OCI-LY1 (cell line): ENCODE data around the gene HMCN2.

ENCODE experiments used
- H2AFZ ChIP-seq: fragments of 200-600 bp; sonication (generic), shearing (Covaris generic); 2 replicates; pipeline ENCODE4 v1.6.0; 2014; ENCODE audit warnings: antibody characterized with exemption, mild to moderate bottlenecking, low read length
- H3F3A ChIP-seq: fragments of 200-600 bp; sonication (generic), shearing (Covaris generic); 2 replicates; pipeline ENCODE4 v1.6.0; 2014; ENCODE audit warnings: mild to moderate bottlenecking, antibody characterized with exemption, low read length, moderate library complexity; ENCODE audit not compliant: insufficient read depth
- H3K27ac ChIP-seq: fragments of 200-600 bp; sonication (generic); 2 replicates; pipeline ENCODE4 v1.5.1; 2014; ENCODE audit warnings: low read length, mixed run types, mild to moderate bottlenecking, low read depth; ENCODE audit not compliant: poor library complexity, severe bottlenecking
- H3K27me3 ChIP-seq: fragments of 200-600 bp; sonication (generic); 2 replicates; pipeline ENCODE4 v1.6.0; 2014; ENCODE audit warnings: antibody characterized with exemption, mild to moderate bottlenecking, low read length, moderate library complexity; ENCODE audit not compliant: insufficient read depth
- H3K36me3 ChIP-seq: fragments of 200-600 bp; sonication (generic); 2 replicates; pipeline ENCODE4 v1.6.1; 2014; ENCODE audit warnings: mild to moderate bottlenecking, antibody characterized with exemption, low read length, moderate library complexity, mixed read lengths; ENCODE audit not compliant: insufficient read depth
- H3K4me1 ChIP-seq: fragments of 200-600 bp; sonication (generic); 2 replicates; pipeline ENCODE4 v1.5.1; 2014; ENCODE audit warnings: mild to moderate bottlenecking, low read length, moderate library complexity; ENCODE audit not compliant: insufficient read depth, severe bottlenecking
- H3K4me2 ChIP-seq: fragments of 200-600 bp; sonication (generic), shearing (Covaris generic); 2 replicates; pipeline ENCODE4 v1.6.1; 2014; ENCODE audit warnings: low read length
- H3K4me3 ChIP-seq: fragments of 200-600 bp; sonication (generic); 2 replicates; pipeline ENCODE4 v1.5.1; 2014; ENCODE audit warnings: low read length, low read depth, mild to moderate bottlenecking, mixed read lengths; ENCODE audit not compliant: poor library complexity, severe bottlenecking
- H3K79me2 ChIP-seq: fragments of 200-600 bp; shearing (Covaris generic); 2 replicates; pipeline ENCODE4 v1.6.1; 2016; ENCODE audit warnings: mixed run types, low read length, mixed read lengths; ENCODE audit not compliant: insufficient read depth
- H3K9ac ChIP-seq: fragments of 200-600 bp; sonication (generic), shearing (Covaris generic); 2 replicates; pipeline ENCODE4 v1.6.1; 2014; ENCODE audit warnings: mild to moderate bottlenecking, low read length, mixed read lengths
- H3K9me2 ChIP-seq: fragments of 200-600 bp; sonication (generic), shearing (Covaris generic); 2 replicates; pipeline ENCODE4 v1.6.1; 2014; ENCODE audit warnings: low read depth, mild to moderate bottlenecking, low read length, mixed read lengths
- H3K9me3 ChIP-seq: fragments of 200-600 bp; shearing (Covaris generic); 2 replicates; pipeline ENCODE4 v1.6.1; 2014; ENCODE audit warnings: low read length, mixed read lengths
- H4K20me1 ChIP-seq: fragments of 200-600 bp; sonication (generic), shearing (Covaris generic); 2 replicates; pipeline ENCODE4 v1.6.0; 2016; ENCODE audit warnings: mild to moderate bottlenecking, low read length; ENCODE audit not compliant: insufficient read depth
- CTCF ChIP-seq: fragments of 200-600 bp; sonication (generic), shearing (Covaris generic); IDR thresholded peaks from 2 replicates; pipeline ENCODE4 v1.5.1; 2017; ENCODE audit warnings: mild to moderate bottlenecking, antibody characterized with exemption, low read length, moderate library complexity, mixed read lengths
- EZH2 ChIP-seq: fragments of 200-600 bp; sonication (generic), shearing (Covaris generic); IDR thresholded peaks from 2 replicates; pipeline ENCODE4 v1.8.0; 2017; ENCODE audit warnings: borderline replicate concordance, mixed run types, mild to moderate bottlenecking, antibody characterized with exemption, low read length, moderate library complexity, mixed read lengths

Gene HMCN2

GRCh38 chr9:130239741-130240241 is 25.8 kb upstream of the HMCN2 start:
- peaks cover 39% of the 10 kb centered on the region for H3K4me1 ChIP-seq
- TF ChIP-seq CTCF (no peak), EZH2 (no peak)
- no peaks in the 10 kb centered on the region for H3K9me3 ChIP-seq
- no peaks in the 10 kb centered on the region for H3K9me2 ChIP-seq
- H3F3A ChIP-seq: no peaks in the 10 kb centered on the region
- H3K36me3 ChIP-seq: no peaks in the 10 kb centered on the region
- H3K79me2 ChIP-seq: no peaks in the 10 kb centered on the region
- H3K27me3 ChIP-seq: no peaks in the 10 kb centered on the region
- H4K20me1 ChIP-seq: no peaks in the 10 kb centered on the region
- no peak overlapping the region for H3K4me3 ChIP-seq
- no peak overlapping the region for H3K9ac ChIP-seq
- no peak overlapping the region for H2AFZ ChIP-seq
- peak overlapping the region; percentile 3; the same call in 1 of the 2 replicates for H3K4me2 ChIP-seq
- peak overlapping the region; percentile 62 for H3K27ac ChIP-seq

- Histone ChIP-seq H3K4me3 (no peak overlapping the region), H3K4me2 (no peak overlapping the region; the same call in 1 of the 2 replicates)
Observed at GRCh38 chr9:130240410-130241197, 25.0 kb upstream of the HMCN2 start.

GRCh38 chr9:130241198-130241535 is 24.4 kb upstream of the HMCN2 start:
- Histone ChIP-seq H3K9ac (no peak overlapping the region), H2AFZ (0 out of 2 replicates have a peak overlapping the region, but pooled peaks have one; percentile 20), H3K4me2 (no peak overlapping the region), H3K4me1 (peaks cover 34% of the 10 kb centered on the region), H3K36me3 (no peaks in the 10 kb centered on the region), H3K4me3 (no peak overlapping the region), H4K20me1 (no peaks in the 10 kb centered on the region), H3K9me3 (no peaks in the 10 kb centered on the region), H3K79me2 (no peaks in the 10 kb centered on the region), H3F3A (no peaks in the 10 kb centered on the region), H3K27ac (no peak overlapping the region), H3K9me2 (no peaks in the 10 kb centered on the region), H3K27me3 (no peaks in the 10 kb centered on the region)
- TF ChIP-seq CTCF: no peak
- no peak for TF ChIP-seq EZH2

More at GRCh38 chr9:130240410-130241197, 25.0 kb upstream of the HMCN2 start:
- no peak overlapping the region for H3K9ac ChIP-seq
- H3K4me1 ChIP-seq: peaks cover 39% of the 10 kb centered on the region
- no peaks in the 10 kb centered on the region for H3K79me2 ChIP-seq
- 0 out of 2 replicates have a peak overlapping the region, but pooled peaks have one; percentile 20 for H2AFZ ChIP-seq
- no peaks in the 10 kb centered on the region for H3K9me2 ChIP-seq
- H3F3A ChIP-seq: no peaks in the 10 kb centered on the region
- TF ChIP-seq EZH2 (no peak), CTCF (no peak)
- H4K20me1 ChIP-seq: no peaks in the 10 kb centered on the region
- H3K9me3 ChIP-seq: no peaks in the 10 kb centered on the region
- H3K27me3 ChIP-seq: no peaks in the 10 kb centered on the region
- H3K27ac ChIP-seq: peak overlapping the region; percentile 62
- H3K36me3 ChIP-seq: no peaks in the 10 kb centered on the region
